HG02840 (cell line): ENCODE data around the gene IFITM10.

ENCODE experiments used
- ATAC-seq: cut with Tn5 transposase; IDR thresholded peaks from one replicate; pipeline ENCODE4 v1.9.1; 2021; ENCODE audit warnings: mild to moderate bottlenecking, moderate library complexity, moderate number of reproducible peaks; ENCODE audit not compliant: unreplicated experiment, low FRiP score

IFITM10 gene

DNA sequence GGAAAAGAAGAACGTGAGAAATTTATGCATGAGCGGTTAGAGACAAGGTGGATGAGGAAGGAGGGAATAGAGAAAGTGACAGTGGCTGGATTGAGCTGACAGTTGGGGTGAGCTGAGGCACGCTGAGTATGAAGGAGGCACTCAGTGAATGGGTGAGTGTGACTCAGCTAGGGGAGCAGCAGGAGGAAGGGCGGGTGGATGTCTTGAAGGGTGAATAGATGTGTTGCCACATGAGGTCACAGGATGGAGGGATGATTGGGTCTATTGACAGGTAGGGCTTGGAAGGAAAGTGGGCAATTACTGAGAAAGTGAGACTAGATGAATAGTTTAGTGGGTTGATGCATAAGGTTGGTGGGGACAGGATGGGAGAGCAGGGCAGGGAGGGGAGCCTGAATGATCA lies 8.0 kb downstream of the IFITM10 start:
- no peak for ATAC-seq

DNA sequence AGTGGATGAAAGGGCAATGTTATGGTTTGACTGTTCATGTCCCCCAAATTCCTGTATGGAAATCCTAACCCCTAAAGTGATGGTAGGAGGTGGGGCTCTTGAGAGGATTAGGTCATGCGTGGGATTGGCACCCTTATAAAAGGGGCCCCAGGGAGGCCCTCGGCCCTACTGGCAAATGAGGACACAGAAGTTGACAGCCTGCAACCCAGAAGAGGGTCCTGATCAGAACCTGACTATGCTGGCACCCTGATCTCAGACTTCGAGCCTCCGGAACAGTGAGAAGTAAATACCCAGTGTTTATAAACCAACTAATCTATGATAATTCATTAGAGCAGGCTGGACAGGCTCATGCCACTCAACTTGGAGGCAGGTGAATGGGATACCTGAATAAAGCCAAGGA lies 8.7 kb downstream of the IFITM10 start:
- no peak for ATAC-seq

- ATAC-seq, result no peak
These were observed 9.4 kb downstream of the IFITM10 start for GRCh38 chr11:1740786-1741530.

DNA sequence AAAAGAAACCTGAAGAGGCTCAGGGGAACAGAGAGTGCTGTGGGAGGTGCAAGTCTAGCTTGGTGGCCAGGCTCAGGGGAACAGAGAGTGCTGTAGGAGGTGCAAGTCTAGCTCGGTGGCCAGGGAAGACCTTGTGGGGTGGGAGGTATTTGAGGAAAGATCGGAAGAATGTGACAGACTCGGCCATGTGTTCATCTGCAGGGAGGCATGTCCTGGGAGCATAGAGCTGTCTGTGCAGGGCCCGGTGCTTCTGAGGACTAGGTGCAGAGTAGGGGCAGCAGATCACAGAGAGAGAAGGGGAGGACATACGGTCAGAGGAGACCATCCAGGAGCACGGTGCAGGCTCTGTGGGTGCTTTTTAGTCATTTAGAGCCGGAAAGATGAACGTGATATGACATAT lies 10.8 kb downstream of the IFITM10 start:
- no peak for ATAC-seq

- no peak for ATAC-seq
These were observed 12.0 kb downstream of the IFITM10 start for GRCh38 chr11:1738380-1738779.

GRCh38 chr11:1737080-1737757 lies 13.2 kb downstream of the IFITM10 start:
- no peak for ATAC-seq

DNA sequence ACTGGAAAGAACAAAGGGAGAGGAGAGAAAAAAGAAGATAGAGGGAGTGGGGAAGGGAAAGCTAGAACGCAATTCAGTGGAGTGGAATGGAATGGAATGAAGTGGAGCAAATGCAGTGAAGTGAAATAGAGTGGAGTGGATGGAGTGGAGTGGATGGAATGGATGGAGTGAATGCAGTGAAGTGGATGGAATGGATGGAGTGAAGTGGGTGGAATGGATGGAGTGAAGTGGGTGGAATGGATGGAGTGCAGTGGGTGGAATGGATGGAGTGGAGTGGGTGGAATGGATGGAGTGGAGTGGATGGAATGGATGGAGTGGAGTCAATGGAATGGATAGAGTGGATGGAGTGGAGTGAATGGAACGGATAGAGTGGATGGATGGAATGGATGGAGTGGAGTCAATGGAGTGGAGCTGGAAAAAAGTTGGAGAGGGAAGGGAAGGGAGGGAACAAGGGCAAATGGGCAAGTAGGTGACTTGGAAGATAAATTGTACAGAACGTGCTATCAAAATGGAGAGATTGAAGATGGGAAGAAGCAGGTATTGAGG lies 13.9 kb downstream of the IFITM10 start:
- no peak for ATAC-seq

DNA sequence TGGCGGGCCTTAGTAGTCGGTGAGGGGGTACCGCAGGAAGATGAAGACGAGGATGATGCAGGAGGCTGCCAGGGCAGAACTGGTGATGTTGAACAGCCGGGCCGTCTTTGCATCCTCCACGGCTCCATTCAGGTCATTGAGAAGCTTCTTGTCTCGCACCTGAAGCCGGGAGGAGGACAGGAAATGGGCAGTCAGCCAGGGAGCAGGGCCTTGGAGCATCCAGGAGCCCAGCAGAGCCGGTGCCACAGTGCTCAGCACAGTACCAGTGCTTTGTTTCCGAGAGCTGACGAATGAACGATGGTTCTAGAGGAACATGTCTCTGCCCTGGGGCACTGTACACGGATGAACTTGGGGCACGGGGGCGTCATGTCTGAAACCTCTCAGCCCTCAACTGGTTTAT lies 15.1 kb downstream of the IFITM10 start:
- ATAC-seq, result no peak

DNA sequence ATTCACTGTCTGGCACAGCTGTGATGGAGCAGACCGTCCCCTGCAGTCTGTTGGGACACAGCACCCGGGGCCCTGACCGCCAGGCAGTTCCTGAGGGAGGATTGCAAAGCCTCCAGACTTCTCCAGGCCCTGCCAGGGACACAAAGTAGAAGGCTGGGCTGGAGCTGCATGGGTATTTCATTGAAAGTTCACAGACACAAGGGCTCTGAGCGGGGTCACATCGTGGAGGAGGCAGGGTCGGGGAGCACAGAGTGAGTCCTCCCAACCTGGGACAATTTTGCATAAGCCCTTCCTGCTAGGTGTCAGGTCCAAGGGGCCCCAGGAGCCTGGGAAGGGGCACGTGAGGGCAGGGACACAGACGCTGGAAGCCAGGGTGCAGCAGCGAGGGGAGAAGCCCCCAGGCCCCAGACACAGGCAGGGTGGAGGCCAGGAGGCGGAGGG lies 15.7 kb downstream of the IFITM10 start:
- no peak for ATAC-seq

- no peak for ATAC-seq
These were observed 16.4 kb downstream of the IFITM10 start for GRCh38 chr11:1733716-1734640.

GRCh38 chr11:1733009-1733715 lies 17.2 kb downstream of the IFITM10 start:
- no peak for ATAC-seq

- ATAC-seq, result no peak
These were observed 17.9 kb downstream of the IFITM10 start for GRCh38 chr11:1732418-1733008.

DNA sequence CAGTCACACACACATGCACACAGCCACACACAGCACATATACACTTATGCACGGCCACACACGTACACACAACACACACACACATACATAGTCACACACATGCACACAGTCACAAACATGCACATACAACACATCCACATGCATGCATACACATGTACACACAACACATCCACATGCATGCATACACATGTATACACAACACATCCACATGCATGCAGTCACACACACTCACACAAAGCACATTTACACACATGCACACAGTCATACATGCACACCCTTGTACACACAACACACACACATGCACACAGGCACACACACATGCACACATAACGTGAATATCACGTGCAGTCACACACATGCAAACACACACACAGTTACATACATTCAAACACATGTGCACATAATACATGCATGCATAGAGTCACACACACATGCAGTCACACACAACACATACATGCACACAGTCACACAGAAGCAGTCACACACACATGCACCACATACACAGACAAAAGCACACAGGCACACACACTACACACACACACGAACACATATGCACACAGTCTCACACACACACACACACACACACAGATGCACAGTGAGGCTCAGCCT lies 18.8 kb downstream of the IFITM10 start:
- ATAC-seq, result no peak

- ATAC-seq, result no peak
These were observed 20.3 kb downstream of the IFITM10 start for GRCh38 chr11:1730059-1730629.

- ATAC-seq, result no peak
These were observed 20.7 kb downstream of the IFITM10 start for GRCh38 chr11:1729692-1730011.

GRCh38 chr11:1728931-1729691 lies 21.3 kb downstream of the IFITM10 start:
- no peak for ATAC-seq

DNA sequence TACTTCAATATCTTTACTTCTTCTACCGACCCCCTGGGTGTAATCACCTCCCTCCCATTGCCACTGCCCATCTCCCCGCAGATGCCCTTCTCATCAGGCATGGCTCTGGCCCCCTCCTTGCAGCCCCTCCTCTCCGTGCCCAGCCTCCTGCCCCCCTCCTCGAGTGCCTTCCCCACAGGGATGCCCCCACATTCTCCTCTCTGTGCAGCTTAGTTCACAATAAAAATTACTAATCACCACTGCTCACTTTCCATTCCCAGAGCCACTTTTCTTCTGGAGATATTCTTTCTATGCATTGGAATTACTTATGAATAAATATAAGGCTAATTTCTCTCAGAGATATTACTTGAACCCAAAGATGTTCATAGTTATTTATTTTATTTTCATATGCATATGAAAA lies 22.1 kb downstream of the IFITM10 start:
- no peak for ATAC-seq

DNA sequence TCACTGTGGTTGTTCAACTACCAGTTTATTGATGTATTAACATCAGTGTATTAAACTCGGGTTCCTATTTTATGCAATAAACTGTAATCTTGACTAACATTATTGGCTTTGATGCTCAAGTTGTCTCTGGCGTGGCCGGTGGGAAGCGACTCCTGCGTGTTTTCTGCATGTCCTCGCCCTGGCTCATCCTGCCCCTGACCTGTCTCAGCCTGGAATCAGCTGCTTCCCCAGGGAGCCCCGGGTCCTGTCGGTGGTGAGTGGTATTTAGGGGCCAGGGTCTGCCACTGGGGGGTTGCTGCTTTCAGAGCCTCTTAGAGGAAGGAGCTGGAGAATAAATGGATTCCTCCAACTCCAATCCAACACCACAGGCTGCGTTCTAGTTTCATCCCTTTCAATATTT lies 22.5 kb downstream of the IFITM10 start:
- ATAC-seq, result no peak
